H9 (cell line): ENCODE results near the gene HDLBP. TPM values are rescaled to one million over a fixed set of nuclear protein-coding genes. Genes with fewer than 3 reads are reported as not detected.

Experiments used
- DNase-seq: peaks from one replicate; pipeline ENCODE4 v3.0.0-alpha.2; 2017
- H2AFZ ChIP-seq: one replicate; pipeline ENCODE4 v1.6.1; 2013; ENCODE audit warnings: mild to moderate bottlenecking, low read length, control low read depth, moderate library complexity
- H2AK5ac ChIP-seq: 2 replicates; pipeline ENCODE4 v1.6.1; 2013; ENCODE audit warnings: low read length, control low read depth, mixed read lengths; ENCODE audit not compliant: insufficient read length
- H2BK120ac ChIP-seq: one replicate; pipeline ENCODE4 v1.6.1; 2013; ENCODE audit warnings: low read depth, mild to moderate bottlenecking, low read length, control low read depth, inconsistent platforms; ENCODE audit not compliant: poor library complexity, severe bottlenecking
- H2BK12ac ChIP-seq: 2 replicates; pipeline ENCODE4 v1.6.1; 2013; ENCODE audit warnings: low read length, control low read depth, mixed read lengths, low read depth; ENCODE audit not compliant: insufficient read length
- H2BK15ac ChIP-seq: 2 replicates; pipeline ENCODE4 v1.6.1; 2013; ENCODE audit warnings: low read depth, low read length, control low read depth
- H2BK20ac ChIP-seq: one replicate; pipeline ENCODE4 v1.6.1; 2013; ENCODE audit warnings: low read depth, mild to moderate bottlenecking, low read length, control low read depth, inconsistent platforms; ENCODE audit not compliant: poor library complexity, severe bottlenecking
- H2BK5ac ChIP-seq: 2 replicates; pipeline ENCODE4 v1.6.1; 2013; ENCODE audit warnings: low read length, control low read depth, mixed read lengths; ENCODE audit not compliant: insufficient read length
- H3K14ac ChIP-seq: 2 replicates; pipeline ENCODE4 v1.6.1; 2013; ENCODE audit warnings: low read length, control low read depth; ENCODE audit not compliant: insufficient read depth
- H3K18ac ChIP-seq: 2 replicates; pipeline ENCODE4 v1.6.1; 2013; ENCODE audit warnings: low read depth, mild to moderate bottlenecking, mixed read lengths, low read length, control low read depth; ENCODE audit not compliant: insufficient read length
- H3K23ac ChIP-seq: 2 replicates; pipeline ENCODE4 v1.6.1; 2013; ENCODE audit warnings: low read length, control low read depth, mixed read lengths, low read depth; ENCODE audit not compliant: insufficient read length
- H3K23me2 ChIP-seq: 2 replicates; pipeline ENCODE4 v1.6.1; 2013; ENCODE audit warnings: low read depth, mild to moderate bottlenecking, mixed read lengths, low read length, control low read depth; ENCODE audit not compliant: insufficient read length, poor library complexity, severe bottlenecking
- H3K27ac ChIP-seq: 2 replicates; pipeline ENCODE4 v1.5.1; 2013; ENCODE audit warnings: low read length, control low read depth, mixed read lengths, low read depth; ENCODE audit not compliant: insufficient read length
- H3K27me3 ChIP-seq: 2 replicates; pipeline ENCODE4 v1.6.1; 2013; ENCODE audit warnings: low read length, control low read depth, inconsistent platforms; ENCODE audit not compliant: insufficient read depth
- H3K4ac ChIP-seq: 2 replicates; pipeline ENCODE4 v1.6.1; 2013; ENCODE audit warnings: low read depth, mild to moderate bottlenecking, control low read depth, inconsistent platforms, low read length, moderate library complexity
- H3K4me1 ChIP-seq: 2 replicates; pipeline ENCODE4 v1.6.1; 2013; ENCODE audit warnings: low read length, control low read depth, inconsistent platforms; ENCODE audit not compliant: insufficient read depth
- H3K4me2 ChIP-seq: 2 replicates; pipeline ENCODE4 v1.6.1; 2013; ENCODE audit warnings: low read length, control low read depth, mixed read lengths; ENCODE audit not compliant: insufficient read length, insufficient read depth
- H3K56ac ChIP-seq: 2 replicates; pipeline ENCODE4 v1.6.1; 2013; ENCODE audit warnings: low read depth, mild to moderate bottlenecking, mixed read lengths, low read length, control low read depth; ENCODE audit not compliant: insufficient read length
- H3K79me1 ChIP-seq: 2 replicates; pipeline ENCODE4 v1.6.1; 2013; ENCODE audit warnings: low read depth, mild to moderate bottlenecking, moderate library complexity, low read length, control low read depth, inconsistent platforms; ENCODE audit not compliant: insufficient read depth, poor library complexity, severe bottlenecking
- H3K79me2 ChIP-seq: 2 replicates; pipeline ENCODE4 v1.6.1; 2013; ENCODE audit warnings: low read length, control low read depth, inconsistent platforms; ENCODE audit not compliant: insufficient read depth
- H3K9ac ChIP-seq: 2 replicates; pipeline ENCODE4 v1.6.1; 2013; ENCODE audit warnings: low read length, control low read depth, mixed read lengths; ENCODE audit not compliant: insufficient read length; ENCODE audit errors: extremely low read depth
- H3K9me3 ChIP-seq: one replicate; pipeline ENCODE4 v1.6.1; 2013; ENCODE audit warnings: low read depth, low read length, inconsistent platforms; ENCODE audit not compliant: control insufficient read depth
- H3T11ph ChIP-seq: one replicate; pipeline ENCODE4 v1.6.1; 2013; ENCODE audit warnings: mild to moderate bottlenecking, low read length, control low read depth, inconsistent platforms
- H4K20me1 ChIP-seq: one replicate; pipeline ENCODE4 v1.6.1; 2013; ENCODE audit not compliant: control insufficient read depth, insufficient read length, insufficient read depth
- H4K5ac ChIP-seq: 2 replicates; pipeline ENCODE4 v1.6.1; 2013; ENCODE audit warnings: low read depth, mild to moderate bottlenecking, mixed read lengths, low read length, control low read depth; ENCODE audit not compliant: insufficient read length
- H4K8ac ChIP-seq: replicated peaks from 2 replicates; pipeline ENCODE4 v1.6.1; 2013; ENCODE audit warnings: low read length, control low read depth, mixed read lengths, low read depth; ENCODE audit not compliant: insufficient read length
- H4K91ac ChIP-seq: 2 replicates; pipeline ENCODE4 v1.6.1; 2013; ENCODE audit warnings: low read depth, mild to moderate bottlenecking, moderate library complexity, mixed read lengths, low read length, control low read depth; ENCODE audit not compliant: insufficient read length
- H3K27ac Mint-ChIP-seq, 3 experiments: 2 replicates in 2 of 3; 3 replicates in 1 of 3; pipeline ENCODE4 v1.8.0; 2020 to 2021; ENCODE audit warnings: mixed read lengths in 3 of 3, mild to moderate bottlenecking in 1 of 3, moderate library complexity in 1 of 3
- H3K27me3 Mint-ChIP-seq: 2 replicates; pipeline ENCODE4 v1.8.0; 2021; ENCODE audit warnings: low read depth, mild to moderate bottlenecking, moderate library complexity, mixed read lengths
- H3K36me3 Mint-ChIP-seq, 3 experiments: 2 replicates in 2 of 3; 3 replicates in 1 of 3; pipeline ENCODE4 v1.8.0; 2020 to 2021; ENCODE audit warnings: low read depth in 3 of 3, mixed read lengths in 3 of 3; ENCODE audit not compliant: insufficient read depth in 1 of 3
- H3K4me1 Mint-ChIP-seq, 2 experiments: 2 replicates each; pipeline ENCODE4 v1.8.0; 2020; ENCODE audit warnings: mixed read lengths in 2 of 2
- H3K4me3 Mint-ChIP-seq, 2 experiments: 2 replicates in 1 of 2; 3 replicates in 1 of 2; pipeline ENCODE4 v1.8.0; 2020 to 2021; ENCODE audit warnings: mild to moderate bottlenecking in 2 of 2, mixed read lengths in 2 of 2, moderate library complexity in 1 of 2
- H3K9me3 Mint-ChIP-seq, 2 experiments: 2 replicates in 1 of 2; 3 replicates in 1 of 2; pipeline ENCODE4 v1.8.0; 2020; ENCODE audit warnings: mild to moderate bottlenecking in 2 of 2, mixed read lengths in 2 of 2, moderate library complexity in 1 of 2
- WGBS: extraction: QIAGEN DNeasy Blood & Tissue Kit; methylation state at CpG from one replicate; pipeline ENCODE4 v1.1.7; 2013; ENCODE audit warnings: missing lambda C conversion rate, low lambda C conversion rate, mixed read lengths; ENCODE audit not compliant: insufficient read length; ENCODE audit errors: extremely low coverage; 5-methylcytosine and 5-hydroxymethylcytosine counted together
- total RNA-seq: library from RNA; stranded (reverse); gene quantifications from 2 replicates; pipeline ENCODE4 v1.2.1, GENCODE V29; 2021
- TF ChIP-seq, protein P1 (sequence below): fragments of 200-600 bp; sonication (generic); conservative IDR thresholded peaks from 3 replicates; pipeline ENCODE4 v1.8.0; 2021; ENCODE audit warnings: antibody characterized with exemption, mild to moderate bottlenecking

HDLBP gene
- total RNA-seq, 1 experiment from 2014 or later = 364 TPM

- Histone ChIP-seq H3K9ac (peak overlapping the region; percentile 52), H3K79me1 (peaks cover 8% of the 10 kb centered on the region), H2BK15ac (no peak overlapping the region), H3T11ph (no peak overlapping the region), H3K18ac (no peak overlapping the region), H2BK120ac (no peak overlapping the region), H3K23ac (no peak overlapping the region), H2AK5ac (no peak overlapping the region), H2BK20ac (no peak overlapping the region), H3K79me2 (peaks cover 15% of the 10 kb centered on the region; the same call in 1 of the 2 replicates), H2AFZ (no peak overlapping the region), H4K8ac (no peak overlapping the region), H3K27me3 (no peaks in the 10 kb centered on the region), H2BK12ac (no peak overlapping the region), H4K5ac (no peak overlapping the region), H3K23me2 (peaks cover 6% of the 10 kb centered on the region), H3K4ac (no peak overlapping the region), H3K14ac (peak overlapping the region; percentile 4; the same call in 1 of the 2 replicates), H4K20me1 (peaks cover 2% of the 10 kb centered on the region), H2BK5ac (no peak overlapping the region), H3K56ac (no peak overlapping the region), H4K91ac (no peak overlapping the region), H3K4me2 (peak overlapping the region; percentile 65), H3K9me3 (no peaks in the 10 kb centered on the region), H3K4me1 (no peaks in the 10 kb centered on the region; the same call in 1 of the 2 replicates), H3K27ac (no peak overlapping the region)
- Mint-ChIP-seq H3K27me3 (no peaks in the 10 kb centered on the region), H3K36me3 (peaks cover 9 to 22% (median 15%) of the 10 kb centered on the region in 3 experiments; a peak in 6 of 7 replicates), H3K27ac (peak overlapping the region in 2 of 3 experiments; percentile 19 to 85; a peak in 2 of 7 replicates), H3K9me3 (no peaks in the 10 kb centered on the region; a peak in 1 of 5 replicates), H3K4me3 (peak overlapping the region; percentile 79 to 90), H3K4me1 (peaks cover 28 to 44% of the 10 kb centered on the region in 2 experiments)
- TF ChIP-seq, protein P1, sequence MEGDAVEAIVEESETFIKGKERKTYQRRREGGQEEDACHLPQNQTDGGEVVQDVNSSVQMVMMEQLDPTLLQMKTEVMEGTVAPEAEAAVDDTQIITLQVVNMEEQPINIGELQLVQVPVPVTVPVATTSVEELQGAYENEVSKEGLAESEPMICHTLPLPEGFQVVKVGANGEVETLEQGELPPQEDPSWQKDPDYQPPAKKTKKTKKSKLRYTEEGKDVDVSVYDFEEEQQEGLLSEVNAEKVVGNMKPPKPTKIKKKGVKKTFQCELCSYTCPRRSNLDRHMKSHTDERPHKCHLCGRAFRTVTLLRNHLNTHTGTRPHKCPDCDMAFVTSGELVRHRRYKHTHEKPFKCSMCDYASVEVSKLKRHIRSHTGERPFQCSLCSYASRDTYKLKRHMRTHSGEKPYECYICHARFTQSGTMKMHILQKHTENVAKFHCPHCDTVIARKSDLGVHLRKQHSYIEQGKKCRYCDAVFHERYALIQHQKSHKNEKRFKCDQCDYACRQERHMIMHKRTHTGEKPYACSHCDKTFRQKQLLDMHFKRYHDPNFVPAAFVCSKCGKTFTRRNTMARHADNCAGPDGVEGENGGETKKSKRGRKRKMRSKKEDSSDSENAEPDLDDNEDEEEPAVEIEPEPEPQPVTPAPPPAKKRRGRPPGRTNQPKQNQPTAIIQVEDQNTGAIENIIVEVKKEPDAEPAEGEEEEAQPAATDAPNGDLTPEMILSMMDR = no peak
- DNase-seq = peak; percentile 42
- WGBS = no CpG with 5 or more reads among the region's 37 CpGs
These were observed 43.7 kb downstream of the HDLBP start for GRCh38 chr2:241271706-241272302.
